BJ (cell line): ENCODE results near the gene FAF1. TPM values are rescaled to one million over a fixed set of nuclear protein-coding genes. Genes with fewer than 3 reads are reported as not detected.

Experiments used
- CTCF ChIA-PET: fragments of 350-600 bp; formaldehyde crosslinking; extraction: SDS; loops from one replicate; lab custom pipeline; 2021; ENCODE audit warnings: antibody characterized with exemption, inconsistent platforms; lab: Yijun Ruan, JAX
- POLR2A ChIA-PET: fragments of 300-600 bp; sonication (Branson Sonifier 250); formaldehyde crosslinking; extraction: SDS; loops from one replicate; lab custom pipeline; 2021; ENCODE audit warnings: antibody characterized with exemption; lab: Charles Lee
- DNase-seq: peaks from one replicate; pipeline ENCODE4 v3.0.0-alpha.2; 2011; ENCODE audit warnings: low read depth
- H3K27me3 ChIP-seq: 2 replicates; pipeline ENCODE4 v1.6.0; 2011; ENCODE audit warnings: low read length; ENCODE audit not compliant: control insufficient read depth, insufficient read depth
- H3K36me3 ChIP-seq: 2 replicates; pipeline ENCODE4 v1.5.1; 2011; ENCODE audit warnings: low read length; ENCODE audit not compliant: control insufficient read depth, insufficient read depth
- H3K4me3 ChIP-seq: 2 replicates; pipeline ENCODE4 v1.5.1; 2011; ENCODE audit warnings: low read depth, mild to moderate bottlenecking, control low read depth, low read length
- polyA plus RNA-seq: library from polyadenylated mRNA; depleted of rRNA; stranded (reverse); fragments of >200 nt; gene quantifications from 2 replicates; pipeline ENCODE4 v1.2.3, GENCODE V29; 2011
- TF ChIP-seq, protein P1 (sequence below): IDR thresholded peaks from 2 replicates; pipeline ENCODE4 v1.5.1; 2011; ENCODE audit warnings: low read depth, mild to moderate bottlenecking, control low read depth, inconsistent platforms, low read length, moderate library complexity; ENCODE audit not compliant: insufficient read depth

Gene FAF1
- polyA plus RNA-seq, 1 experiment, result 15.5 TPM

DNA sequence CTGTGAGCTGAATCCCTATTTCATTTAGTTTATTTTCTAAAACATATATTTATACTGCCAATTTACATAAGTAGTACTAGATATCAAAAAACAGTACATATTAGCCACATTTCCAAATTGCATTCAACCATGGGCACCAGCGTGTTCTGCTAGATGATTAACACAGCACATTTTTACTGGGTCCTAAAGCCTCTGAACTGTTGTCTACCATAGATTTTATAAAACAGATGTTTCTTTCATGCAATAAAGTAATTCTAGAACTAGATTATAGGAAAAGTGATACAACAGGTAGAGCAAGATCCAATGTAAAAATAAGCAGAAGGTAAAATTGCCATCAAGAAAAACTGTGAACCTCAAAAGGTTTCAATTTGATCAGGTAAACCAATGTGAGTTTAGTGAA, 108.6 kb downstream of the FAF1 start:
- Histone ChIP-seq H3K36me3 (no peaks in the 10 kb centered on the region), H3K4me3 (no peak overlapping the region), H3K27me3 (no peaks in the 10 kb centered on the region)
- TF ChIP-seq, protein P1, sequence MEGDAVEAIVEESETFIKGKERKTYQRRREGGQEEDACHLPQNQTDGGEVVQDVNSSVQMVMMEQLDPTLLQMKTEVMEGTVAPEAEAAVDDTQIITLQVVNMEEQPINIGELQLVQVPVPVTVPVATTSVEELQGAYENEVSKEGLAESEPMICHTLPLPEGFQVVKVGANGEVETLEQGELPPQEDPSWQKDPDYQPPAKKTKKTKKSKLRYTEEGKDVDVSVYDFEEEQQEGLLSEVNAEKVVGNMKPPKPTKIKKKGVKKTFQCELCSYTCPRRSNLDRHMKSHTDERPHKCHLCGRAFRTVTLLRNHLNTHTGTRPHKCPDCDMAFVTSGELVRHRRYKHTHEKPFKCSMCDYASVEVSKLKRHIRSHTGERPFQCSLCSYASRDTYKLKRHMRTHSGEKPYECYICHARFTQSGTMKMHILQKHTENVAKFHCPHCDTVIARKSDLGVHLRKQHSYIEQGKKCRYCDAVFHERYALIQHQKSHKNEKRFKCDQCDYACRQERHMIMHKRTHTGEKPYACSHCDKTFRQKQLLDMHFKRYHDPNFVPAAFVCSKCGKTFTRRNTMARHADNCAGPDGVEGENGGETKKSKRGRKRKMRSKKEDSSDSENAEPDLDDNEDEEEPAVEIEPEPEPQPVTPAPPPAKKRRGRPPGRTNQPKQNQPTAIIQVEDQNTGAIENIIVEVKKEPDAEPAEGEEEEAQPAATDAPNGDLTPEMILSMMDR, result no peak
- DNase-seq, result no peak
- POLR2A ChIA-PET, result no interaction called here
- CTCF ChIA-PET, result interaction anchor here (0.6 kb wide), 1 partner anchor 10 kb away, joined by 3 read pairs; no protein-coding TSS in a partner anchor

DNA sequence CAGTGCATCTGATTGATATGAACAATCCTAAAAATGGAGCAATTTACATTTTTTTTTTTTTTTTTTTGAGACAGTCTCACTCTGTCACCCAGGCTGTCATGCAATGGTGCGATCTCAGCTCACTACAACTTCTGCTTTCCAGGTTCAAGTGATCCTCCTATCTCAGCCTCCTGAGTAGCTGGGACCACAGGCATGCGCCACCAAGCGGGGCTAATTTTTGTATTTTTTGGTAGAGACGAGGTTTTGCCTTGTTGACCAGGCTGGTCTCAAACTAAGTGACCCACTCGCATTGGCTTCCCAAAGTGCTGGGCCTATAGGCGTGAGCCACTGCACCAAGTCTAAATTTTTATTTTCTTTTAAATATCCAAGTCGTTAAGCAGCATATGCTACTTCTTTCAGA, 109.0 kb downstream of the FAF1 start:
- H3K27me3 ChIP-seq, result no peaks in the 10 kb centered on the region
- no peak for DNase-seq
- ChIA-PET POLR2A (no interaction called here), CTCF (interaction anchor here (0.6 kb wide), 1 partner anchor 9 kb away, joined by 3 read pairs; no protein-coding TSS in a partner anchor)
- no peak overlapping the region for H3K4me3 ChIP-seq
- H3K36me3 ChIP-seq, result no peaks in the 10 kb centered on the region
- TF ChIP-seq, protein P1, result no peak

DNA sequence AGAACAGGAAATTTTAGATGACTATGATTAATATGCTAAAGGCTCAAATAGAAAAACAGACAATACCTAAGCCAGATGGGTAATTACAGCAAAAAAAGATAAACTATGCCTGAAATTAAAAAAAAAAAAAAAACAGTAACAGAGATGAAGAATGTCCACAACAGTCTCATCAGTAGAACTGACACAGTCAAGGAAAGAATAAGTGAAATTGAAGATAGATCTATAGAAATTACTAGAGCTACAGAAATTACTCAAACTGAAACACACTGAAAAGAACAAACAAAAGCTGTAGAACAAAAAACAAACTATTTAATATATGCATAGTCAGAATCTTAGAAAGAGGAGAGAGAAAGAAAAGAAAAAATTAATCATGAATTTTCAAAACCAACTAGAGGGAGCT, 112.8 kb downstream of the FAF1 start:
- TF ChIP-seq, protein P1, result no peak
- no peaks in the 10 kb centered on the region for H3K36me3 ChIP-seq
- ChIA-PET CTCF (no interaction called here), POLR2A (no interaction called here)
- H3K4me3 ChIP-seq, result no peak overlapping the region
- DNase-seq, result no peak
- H3K27me3 ChIP-seq, result no peaks in the 10 kb centered on the region

DNA sequence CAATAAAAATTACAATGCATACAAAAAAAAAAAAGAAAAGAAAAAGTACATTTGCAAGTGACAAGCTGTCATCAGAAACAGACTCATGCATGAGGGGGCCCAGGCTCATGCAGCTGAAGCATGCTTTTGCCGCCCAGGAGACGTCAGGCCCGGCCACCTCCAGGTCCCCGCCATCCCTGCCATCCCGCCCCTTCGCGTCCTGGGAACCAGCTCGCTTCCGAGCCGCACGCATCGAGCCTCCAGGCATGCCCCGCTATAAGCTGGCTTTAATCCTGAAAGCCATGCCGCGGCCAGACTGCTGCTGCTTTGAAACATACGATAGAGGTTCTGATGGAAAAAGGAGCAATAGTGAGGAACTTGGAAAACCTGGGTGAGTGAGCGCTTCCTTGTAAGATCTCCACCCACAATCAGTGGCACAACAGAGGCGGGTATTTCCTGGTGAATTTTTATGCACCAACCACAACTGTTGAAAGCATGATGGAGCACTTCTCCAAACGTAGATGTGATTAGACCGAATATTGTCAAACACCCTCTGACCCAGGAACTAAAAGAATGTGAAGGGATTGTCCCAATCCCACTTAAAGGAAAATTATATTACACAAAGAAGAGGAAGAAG, 113.7 kb downstream of the FAF1 start:
- Histone ChIP-seq H3K27me3 (no peaks in the 10 kb centered on the region), H3K36me3 (no peaks in the 10 kb centered on the region), H3K4me3 (no peak overlapping the region)
- ChIA-PET CTCF (no interaction called here), POLR2A (no interaction called here)
- no peak for DNase-seq
- TF ChIP-seq, protein P1, result no peak

DNA sequence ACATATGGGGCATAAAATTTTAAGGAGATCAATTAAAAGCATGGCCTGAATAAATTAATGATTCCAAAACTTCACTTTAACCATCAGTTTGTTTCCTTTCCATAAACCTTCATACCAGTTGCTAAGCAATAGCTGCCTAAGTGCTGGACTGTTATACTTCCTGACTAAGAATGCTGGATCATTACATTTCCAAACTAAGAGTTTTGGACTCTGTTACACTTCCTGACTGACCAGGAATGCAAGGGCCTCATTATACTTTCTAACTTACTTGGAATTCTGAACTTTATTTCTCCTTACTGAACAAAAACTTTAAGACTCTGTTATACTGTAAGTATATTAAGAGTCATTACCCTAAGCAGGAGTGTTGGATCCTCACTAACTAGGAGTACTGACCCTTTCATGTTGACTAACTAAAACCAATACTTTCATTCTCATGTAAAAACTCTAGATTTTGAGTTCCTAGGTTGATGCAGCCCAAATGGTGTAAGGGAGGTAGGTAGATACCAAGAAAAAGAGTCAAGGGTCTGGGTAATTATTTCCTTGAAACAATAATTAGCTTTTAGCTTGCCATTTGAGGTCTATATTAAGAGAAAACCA, 118.2 kb downstream of the FAF1 start:
- H3K36me3 ChIP-seq, result no peaks in the 10 kb centered on the region
- DNase-seq, result peak; percentile 40
- H3K4me3 ChIP-seq, result no peak overlapping the region
- H3K27me3 ChIP-seq, result no peaks in the 10 kb centered on the region
- TF ChIP-seq, protein P1, result no peak
- POLR2A ChIA-PET, result interaction anchor here (0.6 kb wide), 1 partner anchor 1037 kb away, joined by 3 read pairs; the partner anchor contains the start of gene NRDC
- CTCF ChIA-PET, result interaction anchor here (0.6 to 0.7 kb wide), 2 partner anchors 9 to 21 kb away, joined by 3 read pairs; no protein-coding TSS in a partner anchor
